Measurements from ENCODE around the gene CCDC93. TPM values are rescaled to one million over a fixed set of nuclear protein-coding genes. Genes with fewer than 3 reads are reported as not detected.

Gene CCDC93
- total RNA-seq, 3 donors from 2014 or later: 42.3 to 55.7 (median 42.6) TPM

- no peaks in the 10 kb centered on the region for H3K9me3 ChIP-seq
- no peak overlapping the region for H3K4me3 ChIP-seq
- H3K4me1 ChIP-seq (ENCODE audit: low read depth): no peaks in the 10 kb centered on the region
- intact Hi-C loops (cut with DNase I, micrococcal nuclease): no loop called here
- no peaks in the 10 kb centered on the region for H3K36me3 ChIP-seq (ENCODE audit: low read depth)
- ATAC-seq: no peak
- TF ChIP-seq CTCF (IDR thresholded peaks at IDR 0.05): no peak
- no peak for DNase-seq
These were observed 39.8 kb upstream of the CCDC93 start for GRCh38 chr2:118053681-118054080.

GRCh38 chr2:118052474-118052873 is 38.6 kb upstream of the CCDC93 start:
- H3K4me1 ChIP-seq (ENCODE audit: low read depth): no peaks in the 10 kb centered on the region
- no peaks in the 10 kb centered on the region for H3K36me3 ChIP-seq (ENCODE audit: low read depth)
- no peak for TF ChIP-seq CTCF (IDR thresholded peaks at IDR 0.05)
- DNase-seq (no peak), ATAC-seq (no peak)
- intact Hi-C loops (cut with DNase I, micrococcal nuclease): no loop called here
- no peaks in the 10 kb centered on the region for H3K9me3 ChIP-seq
- no peak overlapping the region for H3K4me3 ChIP-seq

- ATAC-seq: no peak
- Histone ChIP-seq H3K4me1 (ENCODE audit: low read depth) (no peaks in the 10 kb centered on the region), H3K36me3 (ENCODE audit: low read depth) (no peaks in the 10 kb centered on the region), H3K4me3 (no peak overlapping the region), H3K9me3 (no peaks in the 10 kb centered on the region)
- DNase-seq: no peak
- intact Hi-C loops (cut with DNase I, micrococcal nuclease): no loop called here
- no peak for TF ChIP-seq CTCF (IDR thresholded peaks at IDR 0.05)
These were observed 38.0 kb upstream of the CCDC93 start for GRCh38 chr2:118051826-118052358.

- Histone ChIP-seq H3K4me1 (ENCODE audit: low read depth) (no peaks in the 10 kb centered on the region), H3K36me3 (ENCODE audit: low read depth) (no peaks in the 10 kb centered on the region), H3K4me3 (no peak overlapping the region), H3K9me3 (no peaks in the 10 kb centered on the region)
- ATAC-seq (no peak), DNase-seq (no peak)
- no peak for TF ChIP-seq CTCF (IDR thresholded peaks at IDR 0.05)
- intact Hi-C loops (cut with DNase I, micrococcal nuclease): no loop called here
These were observed 37.1 kb upstream of the CCDC93 start for GRCh38 chr2:118050974-118051373.

GRCh38 chr2:118050386-118050785 is 36.5 kb upstream of the CCDC93 start:
- no peak for DNase-seq
- no peak overlapping the region for H3K4me3 ChIP-seq
- H3K36me3 ChIP-seq (ENCODE audit: low read depth): no peaks in the 10 kb centered on the region
- no peaks in the 10 kb centered on the region for H3K9me3 ChIP-seq
- no peak for ATAC-seq
- no peak for TF ChIP-seq CTCF (IDR thresholded peaks at IDR 0.05)
- intact Hi-C loops (cut with DNase I, micrococcal nuclease): no loop called here
- no peaks in the 10 kb centered on the region for H3K4me1 ChIP-seq (ENCODE audit: low read depth)

GRCh38 chr2:118049816-118050140 is 35.9 kb upstream of the CCDC93 start:
- no peaks in the 10 kb centered on the region for H3K36me3 ChIP-seq (ENCODE audit: low read depth)
- H3K4me3 ChIP-seq: no peak overlapping the region
- ATAC-seq (no peak), DNase-seq (no peak)
- H3K9me3 ChIP-seq: no peaks in the 10 kb centered on the region
- no peak for TF ChIP-seq CTCF (IDR thresholded peaks at IDR 0.05)
- H3K4me1 ChIP-seq (ENCODE audit: low read depth): no peaks in the 10 kb centered on the region
- intact Hi-C loops (cut with DNase I, micrococcal nuclease): loop anchor here in 1 of 2 donors (10.0 kb wide), 1 partner anchor 805 kb away; no protein-coding TSS in a partner anchor
